GM12891 (cell line): ENCODE data around the gene TMEM11.

Source experiments
- PAX5 ChIP-seq: IDR thresholded peaks from 2 replicates; pipeline ENCODE4 v1.6.1; 2011; ENCODE audit warnings: low read length, moderate library complexity, mild to moderate bottlenecking; ENCODE audit not compliant: insufficient read depth, severe bottlenecking
- POLR2A ChIP-seq: IDR thresholded peaks from 2 replicates; pipeline ENCODE4 v1.6.1; 2011; ENCODE audit warnings: low read depth, low read length, control low read depth
- POLR2AphosphoS5 ChIP-seq: IDR thresholded peaks from 2 replicates; pipeline ENCODE4 v1.6.1; 2011; ENCODE audit warnings: low read depth, low read length, control low read depth
- POU2F2 ChIP-seq: IDR thresholded peaks from 2 replicates; pipeline ENCODE4 v1.6.1; 2011; ENCODE audit warnings: low read depth, mild to moderate bottlenecking, control low read depth, low read length, moderate library complexity
- SPI1 ChIP-seq: IDR thresholded peaks from 2 replicates; pipeline ENCODE4 v1.6.1; 2011; ENCODE audit warnings: low read depth, low read length, control low read depth
- TAF1 ChIP-seq: IDR thresholded peaks from 2 replicates; pipeline ENCODE4 v1.6.1; 2011; ENCODE audit warnings: low read depth, low read length, control low read depth

DNA sequence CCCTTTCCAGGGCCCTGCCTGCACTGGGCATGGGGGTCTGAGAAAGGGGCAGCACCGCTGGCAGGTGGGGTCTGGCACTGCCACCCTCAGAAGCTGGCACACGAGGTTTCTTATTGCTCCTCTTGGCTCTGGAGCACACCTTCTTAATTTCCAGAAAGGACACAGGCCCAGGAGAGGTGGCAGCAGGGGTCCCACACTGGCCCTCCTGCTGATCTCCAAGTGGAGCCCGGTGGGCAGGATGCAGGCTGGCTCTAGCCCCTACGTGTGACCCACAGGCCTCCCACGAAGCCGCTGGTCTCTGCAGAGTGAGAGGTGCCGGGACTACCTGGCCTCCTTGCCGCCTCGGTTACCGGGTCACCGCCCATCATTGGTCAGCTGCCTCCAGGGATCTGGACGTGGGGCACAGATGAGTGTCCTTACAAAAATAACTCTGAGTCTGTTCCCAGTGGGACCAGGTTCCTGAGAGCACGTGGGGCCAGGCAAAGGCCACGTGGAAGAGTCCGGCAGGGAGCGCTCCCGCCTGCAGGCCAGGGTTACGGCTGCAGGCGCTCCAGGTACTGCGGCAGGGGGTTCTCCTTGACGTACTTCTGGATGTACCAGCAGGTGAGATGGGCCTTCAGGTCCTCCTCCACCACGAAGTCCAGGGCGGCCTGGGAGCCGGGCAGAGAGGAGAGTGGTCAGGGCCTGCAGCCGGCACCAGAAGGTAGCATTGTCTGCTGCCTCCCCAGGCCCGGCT, 29.0 kb upstream of the TMEM11 start:
- TF ChIP-seq POLR2AphosphoS5 (no peak), POLR2A (no peak), SPI1 (no peak), PAX5 (no peak), TAF1 (no peak), POU2F2 (no peak)
